Measurements from ENCODE around the gene DNAI2. TPM values are rescaled to one million over a fixed set of nuclear protein-coding genes. Genes with fewer than 3 reads are reported as not detected.

DNAI2 gene
- total RNA-seq, 1 experiment from 2014 or later, result 0.26 TPM

DNA sequence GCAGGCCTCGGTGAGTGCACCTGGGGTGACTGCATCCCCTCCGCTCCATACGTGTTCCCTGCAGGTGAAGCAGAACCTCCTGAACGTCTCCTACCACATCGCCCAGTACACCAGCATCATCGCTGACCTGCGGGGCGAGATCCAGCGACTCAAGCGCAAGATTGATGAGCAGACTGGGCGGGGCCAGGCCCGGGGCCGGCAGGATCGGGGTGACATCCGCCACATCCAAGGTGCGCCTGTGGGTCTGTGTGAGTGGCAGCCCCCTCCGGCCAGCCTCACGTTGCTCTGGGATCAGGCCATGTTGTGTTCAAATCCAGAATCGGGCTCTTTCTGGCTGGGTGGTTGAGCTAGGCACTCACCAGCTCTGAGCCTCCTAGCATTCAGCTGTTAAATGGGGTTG lies 75.1 kb downstream of the DNAI2 start (continued):
- no peak for TF ChIP-seq CREB1 (CRISPR knock-in tag; IDR thresholded peaks at IDR 0.05)

- DNase-seq (ENCODE audit: low spot score) (no peak), ATAC-seq (no peak)
- TF ChIP-seq STAT6 (CRISPR knock-in tag; conservative IDR thresholded peaks at IDR 0.05; ENCODE audit: low read depth), result no peak
- no peak for TF ChIP-seq ZNF671 (CRISPR knock-in tag; IDR thresholded peaks at IDR 0.05)
- no peak for TF ChIP-seq TP53 (CRISPR knock-in tag; IDR thresholded peaks at IDR 0.05)
- no peak for TF ChIP-seq MXD4 (CRISPR knock-in tag; IDR thresholded peaks at IDR 0.05; ENCODE audit: borderline replicate concordance)
- no peak for TF ChIP-seq ESRRA (CRISPR knock-in tag; IDR thresholded peaks at IDR 0.05; ENCODE audit: borderline replicate concordance)
- TF ChIP-seq, protein P1, sequence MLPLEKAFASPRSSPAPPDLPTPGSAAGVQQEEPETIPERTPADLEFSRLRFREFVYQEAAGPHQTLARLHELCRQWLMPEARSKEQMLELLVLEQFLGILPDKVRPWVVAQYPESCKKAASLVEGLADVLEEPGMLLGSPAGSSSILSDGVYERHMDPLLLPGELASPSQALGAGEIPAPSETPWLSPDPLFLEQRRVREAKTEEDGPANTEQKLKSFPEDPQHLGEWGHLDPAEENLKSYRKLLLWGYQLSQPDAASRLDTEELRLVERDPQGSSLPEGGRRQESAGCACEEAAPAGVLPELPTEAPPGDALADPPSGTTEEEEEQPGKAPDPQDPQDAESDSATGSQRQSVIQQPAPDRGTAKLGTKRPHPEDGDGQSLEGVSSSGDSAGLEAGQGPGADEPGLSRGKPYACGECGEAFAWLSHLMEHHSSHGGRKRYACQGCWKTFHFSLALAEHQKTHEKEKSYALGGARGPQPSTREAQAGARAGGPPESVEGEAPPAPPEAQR (CRISPR knock-in tag; IDR thresholded peaks at IDR 0.05), result no peak
- no peak for TF ChIP-seq RORB (CRISPR knock-in tag; IDR thresholded peaks at IDR 0.05)
- CTCF ChIA-PET, result interaction anchor here (1.0 to 4.7 kb wide), 9 partner anchors 12 to 151 kb away, joined by 3 to 48 read pairs (median 13); partner anchors contain the start of genes BTBD17 and GPR142
- H3K36me3 Mint-ChIP-seq, result no peaks in the 10 kb centered on the region
- H3K4me1 Mint-ChIP-seq, result peaks cover 4% of the 10 kb centered on the region; the same call in 1 of the 2 replicates
- no peaks in the 10 kb centered on the region for H3K9me3 Mint-ChIP-seq
- H3K27ac Mint-ChIP-seq, result no peak overlapping the region
- POLR2A ChIA-PET, result no interaction called here
- peaks cover 65% of the 10 kb centered on the region for H3K27me3 Mint-ChIP-seq (ENCODE audit: low read depth)
- H3K4me3 Mint-ChIP-seq, result no peak overlapping the region
These were observed 76.5 kb downstream of the DNAI2 start for GRCh38 chr17:74350486-74350885.

- peak; percentile 74 for ATAC-seq
- Mint-ChIP-seq H3K9me3 (no peaks in the 10 kb centered on the region), H3K27me3 (ENCODE audit: low read depth) (peaks cover 76% of the 10 kb centered on the region), H3K27ac (no peak overlapping the region), H3K4me3 (peak overlapping the region; percentile 51), H3K4me1 (peaks cover 4% of the 10 kb centered on the region; the same call in 1 of the 2 replicates), H3K36me3 (no peaks in the 10 kb centered on the region)
- DNase-seq (ENCODE audit: low spot score), result peak; percentile 66
- ChIA-PET CTCF (interaction anchor here (0.6 to 4.7 kb wide), 35 partner anchors 8 to 1175 kb away, joined by 3 to 48 read pairs (median 5); partner anchors contain the start of genes BTBD17, CD300A, GPR142 and TTYH2), POLR2A (interaction anchor here (2.1 kb wide), 1 partner anchor 9 kb away, joined by 11 read pairs; the partner anchor contains the start of gene BTBD17)
- TF ChIP-seq ERG (CRISPR knock-in tag; IDR thresholded peaks at IDR 0.05), result no peak
- TF ChIP-seq, protein P2, sequence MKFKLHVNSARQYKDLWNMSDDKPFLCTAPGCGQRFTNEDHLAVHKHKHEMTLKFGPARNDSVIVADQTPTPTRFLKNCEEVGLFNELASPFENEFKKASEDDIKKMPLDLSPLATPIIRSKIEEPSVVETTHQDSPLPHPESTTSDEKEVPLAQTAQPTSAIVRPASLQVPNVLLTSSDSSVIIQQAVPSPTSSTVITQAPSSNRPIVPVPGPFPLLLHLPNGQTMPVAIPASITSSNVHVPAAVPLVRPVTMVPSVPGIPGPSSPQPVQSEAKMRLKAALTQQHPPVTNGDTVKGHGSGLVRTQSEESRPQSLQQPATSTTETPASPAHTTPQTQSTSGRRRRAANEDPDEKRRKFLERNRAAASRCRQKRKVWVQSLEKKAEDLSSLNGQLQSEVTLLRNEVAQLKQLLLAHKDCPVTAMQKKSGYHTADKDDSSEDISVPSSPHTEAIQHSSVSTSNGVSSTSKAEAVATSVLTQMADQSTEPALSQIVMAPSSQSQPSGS (CRISPR knock-in tag; IDR thresholded peaks at IDR 0.05; ENCODE audit: borderline replicate concordance, low read depth), result no peak; the same call in 1 of the 2 replicates
- TF ChIP-seq, protein P3, sequence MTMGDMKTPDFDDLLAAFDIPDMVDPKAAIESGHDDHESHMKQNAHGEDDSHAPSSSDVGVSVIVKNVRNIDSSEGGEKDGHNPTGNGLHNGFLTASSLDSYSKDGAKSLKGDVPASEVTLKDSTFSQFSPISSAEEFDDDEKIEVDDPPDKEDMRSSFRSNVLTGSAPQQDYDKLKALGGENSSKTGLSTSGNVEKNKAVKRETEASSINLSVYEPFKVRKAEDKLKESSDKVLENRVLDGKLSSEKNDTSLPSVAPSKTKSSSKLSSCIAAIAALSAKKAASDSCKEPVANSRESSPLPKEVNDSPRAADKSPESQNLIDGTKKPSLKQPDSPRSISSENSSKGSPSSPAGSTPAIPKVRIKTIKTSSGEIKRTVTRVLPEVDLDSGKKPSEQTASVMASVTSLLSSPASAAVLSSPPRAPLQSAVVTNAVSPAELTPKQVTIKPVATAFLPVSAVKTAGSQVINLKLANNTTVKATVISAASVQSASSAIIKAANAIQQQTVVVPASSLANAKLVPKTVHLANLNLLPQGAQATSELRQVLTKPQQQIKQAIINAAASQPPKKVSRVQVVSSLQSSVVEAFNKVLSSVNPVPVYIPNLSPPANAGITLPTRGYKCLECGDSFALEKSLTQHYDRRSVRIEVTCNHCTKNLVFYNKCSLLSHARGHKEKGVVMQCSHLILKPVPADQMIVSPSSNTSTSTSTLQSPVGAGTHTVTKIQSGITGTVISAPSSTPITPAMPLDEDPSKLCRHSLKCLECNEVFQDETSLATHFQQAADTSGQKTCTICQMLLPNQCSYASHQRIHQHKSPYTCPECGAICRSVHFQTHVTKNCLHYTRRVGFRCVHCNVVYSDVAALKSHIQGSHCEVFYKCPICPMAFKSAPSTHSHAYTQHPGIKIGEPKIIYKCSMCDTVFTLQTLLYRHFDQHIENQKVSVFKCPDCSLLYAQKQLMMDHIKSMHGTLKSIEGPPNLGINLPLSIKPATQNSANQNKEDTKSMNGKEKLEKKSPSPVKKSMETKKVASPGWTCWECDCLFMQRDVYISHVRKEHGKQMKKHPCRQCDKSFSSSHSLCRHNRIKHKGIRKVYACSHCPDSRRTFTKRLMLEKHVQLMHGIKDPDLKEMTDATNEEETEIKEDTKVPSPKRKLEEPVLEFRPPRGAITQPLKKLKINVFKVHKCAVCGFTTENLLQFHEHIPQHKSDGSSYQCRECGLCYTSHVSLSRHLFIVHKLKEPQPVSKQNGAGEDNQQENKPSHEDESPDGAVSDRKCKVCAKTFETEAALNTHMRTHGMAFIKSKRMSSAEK (CRISPR knock-in tag; IDR thresholded peaks at IDR 0.05; ENCODE audit: borderline replicate concordance), result no peak
- TF ChIP-seq JUN (CRISPR knock-in tag; IDR thresholded peaks at IDR 0.05), result peak; percentile 90
- TF ChIP-seq ATF1 (CRISPR knock-in tag; IDR thresholded peaks at IDR 0.05), result peak; percentile 42; the same call in 1 of the 2 replicates
- 0 out of 2 replicates have a peak, but pooled peaks have one; percentile 27 for TF ChIP-seq NFYB (CRISPR knock-in tag; conservative IDR thresholded peaks at IDR 0.05; ENCODE audit: low read depth)
- no peak for TF ChIP-seq ZNF423 (CRISPR knock-in tag; IDR thresholded peaks at IDR 0.05)
- peak; percentile 80; the same call in 1 of the 2 replicates for TF ChIP-seq TCF7 (CRISPR knock-in tag; IDR thresholded peaks at IDR 0.05; ENCODE audit: low read depth)
- TF ChIP-seq, protein P4, sequence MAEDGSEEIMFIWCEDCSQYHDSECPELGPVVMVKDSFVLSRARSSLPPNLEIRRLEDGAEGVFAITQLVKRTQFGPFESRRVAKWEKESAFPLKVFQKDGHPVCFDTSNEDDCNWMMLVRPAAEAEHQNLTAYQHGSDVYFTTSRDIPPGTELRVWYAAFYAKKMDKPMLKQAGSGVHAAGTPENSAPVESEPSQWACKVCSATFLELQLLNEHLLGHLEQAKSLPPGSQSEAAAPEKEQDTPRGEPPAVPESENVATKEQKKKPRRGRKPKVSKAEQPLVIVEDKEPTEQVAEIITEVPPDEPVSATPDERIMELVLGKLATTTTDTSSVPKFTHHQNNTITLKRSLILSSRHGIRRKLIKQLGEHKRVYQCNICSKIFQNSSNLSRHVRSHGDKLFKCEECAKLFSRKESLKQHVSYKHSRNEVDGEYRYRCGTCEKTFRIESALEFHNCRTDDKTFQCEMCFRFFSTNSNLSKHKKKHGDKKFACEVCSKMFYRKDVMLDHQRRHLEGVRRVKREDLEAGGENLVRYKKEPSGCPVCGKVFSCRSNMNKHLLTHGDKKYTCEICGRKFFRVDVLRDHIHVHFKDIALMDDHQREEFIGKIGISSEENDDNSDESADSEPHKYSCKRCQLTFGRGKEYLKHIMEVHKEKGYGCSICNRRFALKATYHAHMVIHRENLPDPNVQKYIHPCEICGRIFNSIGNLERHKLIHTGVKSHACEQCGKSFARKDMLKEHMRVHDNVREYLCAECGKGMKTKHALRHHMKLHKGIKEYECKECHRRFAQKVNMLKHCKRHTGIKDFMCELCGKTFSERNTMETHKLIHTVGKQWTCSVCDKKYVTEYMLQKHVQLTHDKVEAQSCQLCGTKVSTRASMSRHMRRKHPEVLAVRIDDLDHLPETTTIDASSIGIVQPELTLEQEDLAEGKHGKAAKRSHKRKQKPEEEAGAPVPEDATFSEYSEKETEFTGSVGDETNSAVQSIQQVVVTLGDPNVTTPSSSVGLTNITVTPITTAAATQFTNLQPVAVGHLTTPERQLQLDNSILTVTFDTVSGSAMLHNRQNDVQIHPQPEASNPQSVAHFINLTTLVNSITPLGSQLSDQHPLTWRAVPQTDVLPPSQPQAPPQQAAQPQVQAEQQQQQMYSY (CRISPR knock-in tag; IDR thresholded peaks at IDR 0.05), result peak; percentile 54; the same call in 1 of the 2 replicates
These were observed 77.6 kb downstream of the DNAI2 start for GRCh38 chr17:74351552-74352210.

Measured in WTC11 (cell line).